ENCODE measurements around the gene PSME2. TPM values are rescaled to one million over a fixed set of nuclear protein-coding genes. Genes with fewer than 3 reads are reported as not detected.

The PSME2 gene
- total RNA-seq, 1 donor from 2014 or later = 285 TPM

DNA sequence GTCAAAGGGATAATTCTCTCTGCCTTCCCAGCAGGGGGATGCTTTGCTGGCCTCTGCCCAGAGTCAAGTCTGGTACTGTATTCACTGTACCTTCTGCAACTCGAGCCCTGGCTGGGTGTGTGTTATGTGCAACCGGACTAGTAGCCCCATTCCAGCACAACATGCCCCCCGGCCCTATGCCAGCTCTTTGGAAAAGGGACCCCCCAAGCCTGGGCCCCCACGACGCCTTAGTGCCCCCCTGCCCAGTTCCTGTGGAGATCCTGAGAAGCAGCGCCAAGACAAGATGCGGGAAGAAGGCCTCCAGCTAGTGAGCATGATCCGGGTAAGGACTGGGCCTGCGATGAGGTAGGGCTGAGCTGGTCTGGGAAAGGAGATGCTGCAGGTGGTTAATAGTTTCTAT lies 4.2 kb upstream of the PSME2 start:
- no peaks in the 10 kb centered on the region for H3K9me3 Mint-ChIP-seq
- no peaks in the 10 kb centered on the region for H3K27me3 Mint-ChIP-seq
- ATAC-seq (ENCODE audit: low read depth) (no peak), DNase-seq (no peak)
- intact Hi-C loops (cut with micrococcal nuclease) = no loop called here
- TF ChIP-seq, protein P1, sequence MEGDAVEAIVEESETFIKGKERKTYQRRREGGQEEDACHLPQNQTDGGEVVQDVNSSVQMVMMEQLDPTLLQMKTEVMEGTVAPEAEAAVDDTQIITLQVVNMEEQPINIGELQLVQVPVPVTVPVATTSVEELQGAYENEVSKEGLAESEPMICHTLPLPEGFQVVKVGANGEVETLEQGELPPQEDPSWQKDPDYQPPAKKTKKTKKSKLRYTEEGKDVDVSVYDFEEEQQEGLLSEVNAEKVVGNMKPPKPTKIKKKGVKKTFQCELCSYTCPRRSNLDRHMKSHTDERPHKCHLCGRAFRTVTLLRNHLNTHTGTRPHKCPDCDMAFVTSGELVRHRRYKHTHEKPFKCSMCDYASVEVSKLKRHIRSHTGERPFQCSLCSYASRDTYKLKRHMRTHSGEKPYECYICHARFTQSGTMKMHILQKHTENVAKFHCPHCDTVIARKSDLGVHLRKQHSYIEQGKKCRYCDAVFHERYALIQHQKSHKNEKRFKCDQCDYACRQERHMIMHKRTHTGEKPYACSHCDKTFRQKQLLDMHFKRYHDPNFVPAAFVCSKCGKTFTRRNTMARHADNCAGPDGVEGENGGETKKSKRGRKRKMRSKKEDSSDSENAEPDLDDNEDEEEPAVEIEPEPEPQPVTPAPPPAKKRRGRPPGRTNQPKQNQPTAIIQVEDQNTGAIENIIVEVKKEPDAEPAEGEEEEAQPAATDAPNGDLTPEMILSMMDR (IDR thresholded peaks at IDR 0.05) = no peak
- no peak overlapping the region for H3K27ac Mint-ChIP-seq
- H3K4me1 Mint-ChIP-seq = peaks cover 28% of the 10 kb centered on the region
- ChIA-PET POLR2A (interaction anchor here (1.0 to 3.4 kb wide), 4 partner anchors 9 to 36 kb away, joined by 3 to 18 read pairs (median 6); partner anchors contain the start of genes DCAF11, EMC9, IRF9 and NRL), CTCF (interaction anchor here (1.1 to 3.2 kb wide), 2 partner anchors 10 to 42 kb away, joined by 4 to 21 read pairs; partner anchors contain the start of gene IRF9)
- H3K4me3 Mint-ChIP-seq = no peak overlapping the region
- peaks cover 67% of the 10 kb centered on the region for H3K36me3 Mint-ChIP-seq (ENCODE audit: low read depth)

DNA sequence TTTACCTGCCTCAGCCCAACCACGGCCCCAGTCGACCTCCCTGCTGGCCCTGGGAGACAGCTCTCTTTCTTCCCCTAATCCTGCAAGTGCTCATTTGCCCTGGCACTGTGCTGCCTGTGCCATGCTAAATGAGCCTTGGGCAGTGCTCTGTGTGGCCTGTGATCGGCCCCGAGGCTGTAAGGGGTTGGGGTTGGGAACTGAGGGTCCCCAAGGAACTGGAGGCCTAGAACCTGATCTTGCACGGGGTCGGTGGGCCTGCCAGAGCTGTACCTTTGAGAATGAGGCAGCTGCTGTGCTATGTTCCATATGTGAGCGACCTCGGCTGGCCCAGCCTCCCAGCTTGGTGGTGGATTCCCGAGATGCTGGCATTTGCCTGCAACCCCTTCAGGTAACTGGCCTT lies 3.7 kb upstream of the PSME2 start:
- POLR2A ChIA-PET = interaction anchor here (0.9 to 3.4 kb wide), 5 partner anchors 9 to 19 kb away, joined by 3 to 18 read pairs (median 3); partner anchors contain the start of genes EMC9, IRF9 and PSME1
- H3K36me3 Mint-ChIP-seq (ENCODE audit: low read depth) = peaks cover 66% of the 10 kb centered on the region

DNA sequence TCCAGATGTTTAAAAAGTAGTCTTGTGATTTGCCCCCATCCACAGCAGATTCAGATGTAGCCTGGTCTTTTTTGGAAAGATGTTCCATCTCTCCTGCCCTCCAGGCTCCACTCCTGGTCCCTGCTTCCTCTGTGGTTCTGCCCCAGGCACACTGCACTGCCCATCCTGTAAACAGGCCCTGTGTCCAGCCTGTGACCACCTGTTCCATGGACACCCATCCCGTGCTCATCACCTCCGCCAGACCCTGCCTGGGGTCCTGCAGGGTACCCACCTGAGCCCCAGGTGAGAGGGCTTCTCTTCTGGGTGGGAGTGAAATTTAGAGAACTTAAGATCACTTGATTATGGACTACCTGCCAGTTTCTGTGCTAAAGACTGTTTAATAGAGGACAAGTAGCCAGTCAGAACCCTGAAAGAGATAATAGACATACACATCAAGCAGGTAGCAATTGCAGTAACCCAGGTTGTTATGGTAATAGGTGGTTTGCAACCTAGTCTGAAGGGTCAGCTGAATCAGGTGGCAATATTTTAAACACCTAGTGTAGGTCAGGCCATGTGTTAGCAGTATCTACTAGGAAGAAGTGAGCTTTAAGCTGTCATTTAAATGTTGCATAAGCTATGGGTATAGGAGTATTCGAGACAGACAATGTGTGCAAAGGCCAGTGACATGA lies 3.0 kb upstream of the PSME2 start:
- no peak for ATAC-seq (ENCODE audit: low read depth)
- Mint-ChIP-seq H3K27me3 (no peaks in the 10 kb centered on the region), H3K4me3 (peak overlapping the region; percentile 97), H3K4me1 (peaks cover 38% of the 10 kb centered on the region), H3K27ac (no peak overlapping the region), H3K9me3 (no peaks in the 10 kb centered on the region), H3K36me3 (ENCODE audit: low read depth) (peaks cover 63% of the 10 kb centered on the region)
- intact Hi-C loops (cut with micrococcal nuclease) = no loop called here
- no peak for DNase-seq
- ChIA-PET POLR2A (interaction anchor here (0.9 to 4.6 kb wide), 8 partner anchors 8 to 55 kb away, joined by 3 to 94 read pairs (median 11); partner anchors contain the start of genes DCAF11, EMC9, IRF9 and NRL), CTCF (interaction anchor here (3.2 to 4.2 kb wide), 2 partner anchors 11 to 40 kb away, joined by 21 to 28 read pairs; partner anchors contain the start of gene IRF9)
- TF ChIP-seq, protein P1 (IDR thresholded peaks at IDR 0.05) = no peak

More for the DNA sequence above, 3.7 kb upstream of the PSME2 start:
- no peak for ATAC-seq (ENCODE audit: low read depth)
- intact Hi-C loops (cut with micrococcal nuclease) = no loop called here
- peaks cover 33% of the 10 kb centered on the region for H3K4me1 Mint-ChIP-seq
- DNase-seq = no peak
- no peaks in the 10 kb centered on the region for H3K9me3 Mint-ChIP-seq
- no peak overlapping the region for H3K4me3 Mint-ChIP-seq
- no peaks in the 10 kb centered on the region for H3K27me3 Mint-ChIP-seq
- no peak overlapping the region for H3K27ac Mint-ChIP-seq
- CTCF ChIA-PET = interaction anchor here (3.2 kb wide), 1 partner anchor 10 kb away, joined by 21 read pairs; the partner anchor contains the start of gene IRF9
- TF ChIP-seq, protein P1 (IDR thresholded peaks at IDR 0.05) = no peak

DNA sequence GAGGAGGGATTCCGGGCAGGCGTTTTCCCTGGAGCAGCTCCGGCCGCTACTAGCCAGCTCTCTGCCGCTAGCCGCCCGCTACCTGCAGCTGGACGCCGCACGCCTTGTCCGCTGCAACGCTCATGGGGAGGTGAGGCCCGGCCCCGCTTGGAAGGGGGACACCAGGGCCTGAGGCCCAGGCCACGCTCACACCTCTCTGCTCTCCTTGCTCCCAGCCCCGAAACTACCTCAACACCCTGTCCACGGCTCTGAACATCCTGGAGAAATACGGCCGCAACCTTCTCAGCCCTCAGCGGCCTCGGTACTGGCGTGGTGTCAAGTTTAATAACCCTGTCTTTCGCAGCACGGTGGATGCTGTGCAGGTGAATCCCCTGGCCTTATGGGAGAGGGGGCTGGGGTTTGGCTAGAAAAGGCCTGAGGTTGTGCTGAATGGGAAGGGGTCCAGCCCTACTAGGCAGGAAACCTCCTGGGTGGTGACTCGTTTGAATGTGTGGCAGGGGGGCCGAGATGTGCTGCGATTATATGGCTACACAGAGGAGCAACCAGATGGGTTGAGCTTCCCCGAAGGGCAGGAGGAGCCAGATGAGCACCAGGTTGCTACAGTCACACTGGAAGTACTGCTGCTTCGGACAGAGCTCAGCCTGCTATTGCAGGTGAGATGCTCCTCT lies 1.5 kb upstream of the PSME2 start:
- Mint-ChIP-seq H3K27me3 (no peaks in the 10 kb centered on the region), H3K36me3 (ENCODE audit: low read depth) (peaks cover 72% of the 10 kb centered on the region), H3K4me1 (peaks cover 48% of the 10 kb centered on the region), H3K9me3 (no peaks in the 10 kb centered on the region), H3K27ac (peak overlapping the region; percentile 46), H3K4me3 (peak overlapping the region; percentile 97)
- intact Hi-C loops (cut with micrococcal nuclease) = loop anchor here (1.0 to 2.0 kb wide), 10 partner anchors 13 to 827 kb away; partner anchors contain the start of genes CHMP4A, DCAF11, IPO4 and IRF9
- TF ChIP-seq, protein P1 (IDR thresholded peaks at IDR 0.05) = no peak
- POLR2A ChIA-PET = interaction anchor here (0.7 to 4.6 kb wide), 12 partner anchors 11 to 218 kb away, joined by 4 to 94 read pairs (median 20); partner anchors contain the start of genes CHMP4A, DCAF11, IPO4 and IRF9
- ATAC-seq (ENCODE audit: low read depth) (no peak), DNase-seq (no peak)
- CTCF ChIA-PET = interaction anchor here (3.9 to 4.2 kb wide), 2 partner anchors 13 to 39 kb away, joined by 28 to 45 read pairs; partner anchors contain the start of gene IRF9
